Panc1 (cell line): ENCODE results near the gene PARD3. TPM values are rescaled to one million over a fixed set of nuclear protein-coding genes. Genes with fewer than 3 reads are reported as not detected.

ENCODE experiments used
- ATAC-seq: fragments of 200-7000 bp; cut with Tn5 transposase; 2 replicates; pipeline ENCODE4 v1.9.1; 2020; ENCODE audit warnings: mild to moderate bottlenecking, moderate library complexity
- BruUV-seq: library from RNA; stranded (reverse); fragments of 400-500 nt; replicated peaks from 2 replicates; lab custom pipeline; 2021; lab: Mats Ljungman, UMichigan
- CTCF ChIA-PET: fragments of 300-600 bp; sonication (Branson Sonifier 250); formaldehyde crosslinking; loops from one replicate; lab custom pipeline; 2022; ENCODE audit warnings: antibody characterized with exemption; lab: Charles Lee
- POLR2A ChIA-PET: fragments of 300-600 bp; sonication (Branson Sonifier 250); formaldehyde crosslinking; loops from one replicate; lab custom pipeline; 2022; ENCODE audit warnings: antibody characterized with exemption; lab: Charles Lee
- DNase-seq: peaks from one replicate; pipeline ENCODE4 v3.0.0-alpha.2; 2010; ENCODE audit warnings: low read depth, low spot score
- H3K27ac ChIP-seq: 2 replicates; pipeline ENCODE4 v1.5.1; 2011; ENCODE audit warnings: mild to moderate bottlenecking, low read length, inconsistent platforms
- H3K27me3 ChIP-seq: fragments of 200-500 bp; sonication (Bioruptor generic); 2 replicates; pipeline ENCODE4 v1.6.0; 2014; ENCODE audit warnings: low read length, inconsistent platforms; ENCODE audit not compliant: control insufficient read depth, insufficient read depth
- H3K36me3 ChIP-seq: fragments of 200-500 bp; sonication (Bioruptor generic); 2 replicates; pipeline ENCODE4 v1.5.1; 2014; ENCODE audit warnings: inconsistent platforms, mild to moderate bottlenecking, low read length, moderate library complexity; ENCODE audit not compliant: control insufficient read depth, insufficient read depth
- H3K4me1 ChIP-seq: 2 replicates; pipeline ENCODE4 v1.5.1; 2011; ENCODE audit warnings: inconsistent platforms, mild to moderate bottlenecking, low read length, moderate library complexity; ENCODE audit not compliant: control insufficient read depth, insufficient read depth
- H3K4me3 ChIP-seq, 2 experiments: 2 replicates each; pipeline ENCODE4 v1.5.1; 2011 to 2012; ENCODE audit warnings: low read depth in 2 of 2, low read length in 2 of 2, mild to moderate bottlenecking in 2 of 2, inconsistent platforms in 1 of 2, moderate library complexity in 1 of 2
- H3K9me3 ChIP-seq: fragments of 200-500 bp; sonication (Bioruptor generic); 2 replicates; pipeline ENCODE4 v1.5.1; 2014; ENCODE audit warnings: low read depth, mild to moderate bottlenecking, inconsistent platforms, low read length, moderate library complexity; ENCODE audit not compliant: control insufficient read depth, insufficient read depth
- CTCF ChIP-seq: fragments of 450-650 bp; IDR thresholded peaks from 2 replicates; pipeline ENCODE4 v1.5.1; 2017; ENCODE audit warnings: mild to moderate bottlenecking
- POLR2AphosphoS5 ChIP-seq: IDR thresholded peaks from 2 replicates; pipeline ENCODE4 v1.6.1; 2012; ENCODE audit warnings: mild to moderate bottlenecking, low read depth, low read length, moderate library complexity
- SIN3A ChIP-seq: IDR thresholded peaks from 2 replicates; pipeline ENCODE4 v1.6.1; 2012; ENCODE audit warnings: low read depth, mild to moderate bottlenecking, low read length, moderate library complexity, borderline replicate concordance; ENCODE audit not compliant: insufficient read depth
- TCF7L2 ChIP-seq: IDR thresholded peaks from 2 replicates; pipeline ENCODE4 v1.6.1; 2011; ENCODE audit warnings: mild to moderate bottlenecking, low read depth, low read length, inconsistent platforms
- in situ Hi-C: cut with HindIII; loops from 2 replicates; pipeline ENCODE4 v1.10.0; 2016; ENCODE audit warnings: low sequenced_read_pairs, low pct_unique_long_range_greater_than_20kb
- intact Hi-C: fragments of 100-400 bp; cut with micrococcal nuclease; formaldehyde crosslinking; loops from one replicate; pipeline ENCODE4 v1.10.0; 2022; ENCODE audit not compliant: unreplicated experiment
- total RNA-seq: library from RNA; stranded (reverse); gene quantifications from one replicate; pipeline ENCODE4 v1.2.1, GENCODE V29; 2021; ENCODE audit not compliant: unreplicated experiment
- TF ChIP-seq, protein P1 (sequence below), 2 experiments: IDR thresholded peaks; 2 replicates each; pipeline ENCODE4 v1.6.1; 2011 to 2012; ENCODE audit warnings: low read depth in 2 of 2, control low read depth in 1 of 2, low read length in 1 of 2, mild to moderate bottlenecking in 1 of 2, moderate library complexity in 1 of 2; ENCODE audit not compliant: insufficient read depth in 1 of 2

Gene PARD3
- total RNA-seq, 1 experiment from 2014 or later: 29.8 TPM

- Histone ChIP-seq H3K27ac (no peak overlapping the region), H3K36me3 (no peaks in the 10 kb centered on the region), H3K4me1 (no peaks in the 10 kb centered on the region), H3K27me3 (no peaks in the 10 kb centered on the region), H3K9me3 (no peaks in the 10 kb centered on the region), H3K4me3 (no peak overlapping the region)
- in situ Hi-C loops (no loop called here), intact Hi-C loops (no loop called here)
- DNase-seq (no peak), ATAC-seq (no peak)
- TF ChIP-seq TCF7L2 (no peak), SIN3A (no peak), CTCF (no peak), POLR2AphosphoS5 (no peak)
- TF ChIP-seq, protein P1, sequence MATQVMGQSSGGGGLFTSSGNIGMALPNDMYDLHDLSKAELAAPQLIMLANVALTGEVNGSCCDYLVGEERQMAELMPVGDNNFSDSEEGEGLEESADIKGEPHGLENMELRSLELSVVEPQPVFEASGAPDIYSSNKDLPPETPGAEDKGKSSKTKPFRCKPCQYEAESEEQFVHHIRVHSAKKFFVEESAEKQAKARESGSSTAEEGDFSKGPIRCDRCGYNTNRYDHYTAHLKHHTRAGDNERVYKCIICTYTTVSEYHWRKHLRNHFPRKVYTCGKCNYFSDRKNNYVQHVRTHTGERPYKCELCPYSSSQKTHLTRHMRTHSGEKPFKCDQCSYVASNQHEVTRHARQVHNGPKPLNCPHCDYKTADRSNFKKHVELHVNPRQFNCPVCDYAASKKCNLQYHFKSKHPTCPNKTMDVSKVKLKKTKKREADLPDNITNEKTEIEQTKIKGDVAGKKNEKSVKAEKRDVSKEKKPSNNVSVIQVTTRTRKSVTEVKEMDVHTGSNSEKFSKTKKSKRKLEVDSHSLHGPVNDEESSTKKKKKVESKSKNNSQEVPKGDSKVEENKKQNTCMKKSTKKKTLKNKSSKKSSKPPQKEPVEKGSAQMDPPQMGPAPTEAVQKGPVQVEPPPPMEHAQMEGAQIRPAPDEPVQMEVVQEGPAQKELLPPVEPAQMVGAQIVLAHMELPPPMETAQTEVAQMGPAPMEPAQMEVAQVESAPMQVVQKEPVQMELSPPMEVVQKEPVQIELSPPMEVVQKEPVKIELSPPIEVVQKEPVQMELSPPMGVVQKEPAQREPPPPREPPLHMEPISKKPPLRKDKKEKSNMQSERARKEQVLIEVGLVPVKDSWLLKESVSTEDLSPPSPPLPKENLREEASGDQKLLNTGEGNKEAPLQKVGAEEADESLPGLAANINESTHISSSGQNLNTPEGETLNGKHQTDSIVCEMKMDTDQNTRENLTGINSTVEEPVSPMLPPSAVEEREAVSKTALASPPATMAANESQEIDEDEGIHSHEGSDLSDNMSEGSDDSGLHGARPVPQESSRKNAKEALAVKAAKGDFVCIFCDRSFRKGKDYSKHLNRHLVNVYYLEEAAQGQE (IDR thresholded peaks at IDR 0.05; ENCODE audit: insufficient read depth in 1 of 2, low read depth in 2 of 2, low read length in 1 of 2): no peak
- BruUV-seq: no TSS peak
- ChIA-PET CTCF (no interaction called here), POLR2A (no interaction called here)
These were observed 552.1 kb downstream of the PARD3 start for GRCh38 chr10:34262985-34263384.

- POLR2A ChIA-PET: no interaction called here
- TF ChIP-seq TCF7L2: no peak
- no peak for TF ChIP-seq CTCF
- TF ChIP-seq, protein P1 (IDR thresholded peaks at IDR 0.05; ENCODE audit: insufficient read depth in 1 of 2, low read depth in 2 of 2, low read length in 1 of 2): no peak
- no peak for TF ChIP-seq SIN3A
- TF ChIP-seq POLR2AphosphoS5: no peak
- in situ Hi-C loops (no loop called here), intact Hi-C loops (no loop called here)
- H3K36me3 ChIP-seq: no peaks in the 10 kb centered on the region
- ATAC-seq (no peak), DNase-seq (no peak)
- BruUV-seq: no TSS peak
- H3K27ac ChIP-seq: no peak overlapping the region
- H3K9me3 ChIP-seq: no peaks in the 10 kb centered on the region
- no peak overlapping the region for H3K4me3 ChIP-seq
- no peaks in the 10 kb centered on the region for H3K27me3 ChIP-seq
- no peaks in the 10 kb centered on the region for H3K4me1 ChIP-seq
- CTCF ChIA-PET: no interaction called here
These were observed 554.2 kb downstream of the PARD3 start for GRCh38 chr10:34260904-34261303.
